GM12892 (cell line): Measurements from ENCODE around the gene APOLD1.
"Not testable (repeated sequence)": the region's sequence is repeated elsewhere in the genome, so short reads cannot be mapped to it uniquely, and the experiment has no call there.

Experiments
- DNase-seq: peaks from one replicate; pipeline ENCODE4 v3.0.0; 2011; ENCODE audit not compliant: insufficient read length
- FAIRE-seq: peaks from 2 replicates; lab custom pipeline; 2011; peaks lifted over from hg19 to GRCh38; lab: Jason Lieb, UNC
- POLR2A ChIP-seq: IDR thresholded peaks from 2 replicates; pipeline ENCODE4 v1.6.1; 2011; ENCODE audit warnings: low read depth, low read length, control low read depth
- POLR2AphosphoS5 ChIP-seq: IDR thresholded peaks from 2 replicates; pipeline ENCODE4 v1.6.1; 2011; ENCODE audit warnings: low read depth, low read length, control low read depth
- TAF1 ChIP-seq: IDR thresholded peaks from 2 replicates; pipeline ENCODE4 v1.6.1; 2011; ENCODE audit warnings: low read depth, mild to moderate bottlenecking, control low read depth, low read length, borderline replicate concordance

APOLD1 gene

DNA sequence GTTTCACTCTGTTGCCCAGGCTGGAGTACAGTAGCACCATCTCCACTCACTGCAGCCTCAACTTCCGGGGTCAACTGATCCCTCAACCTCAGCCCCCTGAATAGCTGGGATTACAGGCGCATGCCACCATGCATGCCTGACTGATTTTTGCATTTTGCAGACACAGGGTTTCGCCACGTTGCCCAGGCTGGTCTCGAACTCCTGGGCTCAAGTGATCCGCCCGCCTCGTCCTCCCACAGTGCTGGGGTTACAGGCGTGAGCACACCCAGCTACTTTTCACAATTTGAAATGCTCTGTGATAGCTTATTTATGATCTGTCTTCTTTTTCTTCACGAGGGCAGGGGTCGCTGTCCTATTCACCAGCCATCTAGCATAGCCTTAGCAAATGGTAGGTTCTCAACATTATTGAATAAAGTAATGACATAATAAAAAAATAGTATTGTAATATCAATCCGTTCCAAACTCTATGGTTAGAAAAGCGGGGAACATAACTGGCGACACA is 27.2 kb downstream of the APOLD1 start:
- no peak for DNase-seq
- no peak for FAIRE-seq
- TF ChIP-seq POLR2AphosphoS5: no peak
- no peak for TF ChIP-seq TAF1
- no peak for TF ChIP-seq POLR2A

DNA sequence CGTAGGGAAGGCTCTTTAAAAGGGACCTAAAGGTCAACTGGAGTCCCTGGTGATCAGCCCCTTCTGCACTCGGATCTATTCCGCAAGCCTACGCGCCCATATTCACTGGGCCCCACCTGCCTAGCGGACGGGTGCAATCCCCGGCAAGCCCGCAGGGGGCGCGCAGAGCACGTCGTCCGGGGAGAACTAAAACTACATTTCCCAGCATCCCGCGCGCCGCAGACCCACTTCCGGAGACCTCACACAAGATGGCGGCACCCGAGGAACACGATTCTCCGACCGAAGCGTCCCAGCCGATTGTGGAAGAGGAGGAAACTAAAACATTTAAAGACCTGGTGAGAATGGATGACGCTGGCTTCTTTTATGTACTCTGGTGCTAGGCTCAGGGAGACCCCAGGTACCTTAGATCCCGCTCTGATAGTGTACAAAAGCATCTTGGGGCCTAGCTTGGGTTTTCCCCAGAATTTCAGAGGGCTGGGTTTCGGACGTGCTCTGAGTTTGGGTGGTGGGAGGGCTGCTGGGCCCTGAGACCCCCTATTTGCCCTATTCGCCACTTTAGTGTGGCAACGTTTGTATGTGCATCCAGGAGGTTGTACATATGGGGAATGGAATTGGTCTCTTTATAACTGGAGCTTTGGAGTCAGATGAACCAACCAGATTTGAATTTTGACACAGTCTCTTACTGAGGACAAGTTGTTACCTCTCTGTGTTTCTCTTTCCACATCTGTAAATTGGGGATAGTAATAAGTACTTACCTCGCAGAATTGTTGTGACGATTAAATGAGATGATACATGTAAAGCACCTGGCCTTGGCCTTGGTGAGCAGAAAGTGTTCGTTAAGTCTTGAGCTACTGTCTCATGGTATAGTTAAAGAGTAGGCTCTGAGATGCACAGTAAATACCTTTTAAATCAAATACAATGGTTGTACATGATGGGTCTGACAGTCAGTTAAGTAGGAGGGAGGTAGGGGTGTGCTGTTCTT is 28.0 kb downstream of the APOLD1 start, which contains the start of gene DDX47:
Gene DDX47, plus strand, starts transcription at position 227 of the 982 bp plus-strand sequence. Its CDS starts 22 bp downstream, at position 249.
- peak; percentile 74 for DNase-seq
- peak; percentile 95 for FAIRE-seq
- peak; percentile 80 for TF ChIP-seq POLR2A
- TF ChIP-seq POLR2AphosphoS5: peak; percentile 77
- peak; percentile 96 for TF ChIP-seq TAF1

DNA sequence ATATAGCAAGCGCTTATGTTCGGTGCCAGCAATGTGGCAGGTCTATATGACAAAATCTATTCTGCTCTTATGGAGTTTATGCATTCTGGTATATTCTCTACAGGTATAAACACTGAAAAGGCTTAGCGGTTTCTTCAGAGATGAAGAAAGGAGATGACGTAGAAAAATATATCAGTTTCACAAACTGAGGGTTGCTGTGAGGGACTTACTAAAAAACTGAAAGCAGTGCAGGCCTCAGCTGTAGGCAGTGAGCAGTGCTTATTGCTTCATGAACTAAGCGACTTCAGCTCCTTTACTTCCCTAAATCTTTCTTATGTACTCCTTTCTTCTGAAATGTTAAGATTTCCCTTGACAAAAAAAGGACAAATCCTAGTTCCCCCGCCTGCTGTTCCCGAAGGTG is 32.2 kb downstream of the APOLD1 start:
- DNase-seq: no peak
- FAIRE-seq: no peak
- TF ChIP-seq POLR2A (no peak), POLR2AphosphoS5 (no peak), TAF1 (no peak)

DNA sequence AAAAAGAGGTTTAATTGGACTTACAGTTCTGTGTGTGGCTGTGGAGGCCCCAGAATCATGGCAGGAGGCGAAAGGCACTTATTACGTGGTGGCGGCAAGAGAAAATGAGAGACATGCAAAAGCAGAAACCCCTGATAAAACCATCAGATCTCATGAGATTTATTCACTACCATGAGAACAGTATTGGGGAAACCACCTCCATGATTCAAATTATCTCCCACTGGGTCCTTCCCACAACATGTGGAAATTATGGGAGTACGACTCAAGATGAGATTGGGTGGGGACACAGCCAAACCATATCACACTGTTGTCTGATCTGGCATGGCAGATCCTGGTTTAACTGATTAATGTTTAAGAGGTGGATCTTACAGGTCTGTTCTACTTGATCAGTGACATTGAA is 33.2 kb downstream of the APOLD1 start:
- DNase-seq (no peak), FAIRE-seq (no peak)
- TF ChIP-seq TAF1: no peak
- no peak for TF ChIP-seq POLR2A

DNA sequence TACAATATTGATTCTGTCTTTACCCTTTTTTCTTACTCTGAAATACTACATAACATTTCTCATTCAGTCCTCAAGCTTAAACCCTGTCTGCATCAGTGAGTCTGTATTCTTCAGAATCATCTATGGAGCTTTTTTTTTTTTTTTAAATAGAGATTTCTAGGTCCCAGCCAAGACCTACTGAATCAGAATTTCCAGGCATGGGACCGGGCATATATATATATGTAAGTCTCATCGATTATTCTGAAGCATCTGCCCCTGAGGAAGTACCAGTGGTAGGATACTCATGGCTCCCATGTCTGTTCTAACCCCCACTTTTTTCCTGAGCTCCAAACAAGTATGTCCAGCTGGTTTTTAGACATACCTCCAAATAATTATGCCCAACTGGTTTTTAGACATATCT is 33.8 kb downstream of the APOLD1 start:
- DNase-seq (no peak), FAIRE-seq (no peak)
- TF ChIP-seq POLR2A: no peak
- TF ChIP-seq POLR2AphosphoS5: no peak
- TF ChIP-seq TAF1: no peak

DNA sequence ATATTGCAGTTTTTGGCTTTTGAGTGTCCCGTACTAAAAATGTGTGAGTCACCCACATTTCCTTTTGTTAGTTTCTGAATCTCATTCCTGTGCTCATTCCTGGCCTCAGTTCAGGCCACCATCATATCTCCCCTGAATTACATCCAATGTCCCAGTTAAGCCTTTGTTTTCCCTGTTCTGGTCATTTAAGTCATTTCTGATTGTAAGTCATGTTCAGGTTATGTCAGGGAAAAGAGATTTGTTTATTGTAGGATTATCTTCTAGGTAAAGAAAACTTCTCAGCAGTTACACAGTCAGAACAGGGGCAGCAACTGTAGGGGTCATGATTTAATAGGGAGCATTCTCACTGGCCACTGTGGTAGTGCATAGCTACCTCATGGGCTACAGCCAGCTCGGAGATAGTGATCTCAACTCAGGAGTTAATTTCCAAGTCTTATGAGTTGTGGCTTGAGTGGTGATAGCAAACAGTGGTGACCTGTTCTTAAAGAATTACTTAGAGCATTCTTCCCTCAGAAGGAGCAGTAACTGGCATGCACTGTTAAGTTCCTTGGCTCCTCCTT is 34.4 kb downstream of the APOLD1 start:
- TF ChIP-seq POLR2A (no peak), POLR2AphosphoS5 (no peak), TAF1 (no peak)
- DNase-seq: no peak
- FAIRE-seq: no peak

DNA sequence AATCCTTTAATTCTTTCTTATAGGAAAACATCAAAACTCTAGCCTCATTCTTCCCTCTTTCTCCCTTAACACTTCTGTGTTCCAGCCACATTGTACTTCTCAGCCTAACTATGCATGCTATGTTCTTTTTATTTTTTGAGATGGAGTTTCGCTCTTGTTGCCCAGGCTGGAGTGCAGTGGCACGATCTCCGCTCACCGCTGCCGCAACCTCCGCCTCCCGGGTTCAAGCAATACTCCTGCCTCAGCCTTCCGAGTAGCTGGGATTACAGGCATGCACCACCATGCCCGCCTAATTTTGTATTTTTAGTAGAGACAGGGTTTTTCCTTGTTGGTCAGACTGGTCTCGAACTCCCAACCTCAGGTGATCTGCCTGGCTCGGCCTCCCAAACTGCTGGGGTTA is 34.9 kb downstream of the APOLD1 start:
- not testable (repeated sequence) for DNase-seq, FAIRE-seq

DNA sequence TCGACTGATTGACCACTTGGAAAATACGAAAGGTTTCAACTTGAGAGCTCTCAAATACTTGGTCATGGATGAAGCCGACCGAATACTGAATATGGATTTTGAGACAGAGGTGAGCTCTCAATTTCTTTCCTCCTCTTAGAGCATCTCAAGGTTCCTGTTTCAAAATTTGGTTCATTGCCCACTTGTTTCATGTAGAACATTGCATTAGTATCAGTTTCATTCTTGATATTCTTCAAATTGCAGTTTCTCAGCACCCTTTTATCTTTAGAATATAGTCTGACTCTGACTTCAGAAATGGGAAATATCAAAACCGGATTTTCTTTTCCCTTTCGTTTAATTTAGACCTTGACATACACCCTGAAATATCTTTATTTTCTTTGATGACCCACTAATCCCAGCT is 36.5 kb downstream of the APOLD1 start:
- TF ChIP-seq POLR2A: no peak
- no peak for TF ChIP-seq TAF1
- TF ChIP-seq POLR2AphosphoS5: no peak
- FAIRE-seq: no peak
- no peak for DNase-seq

DNA sequence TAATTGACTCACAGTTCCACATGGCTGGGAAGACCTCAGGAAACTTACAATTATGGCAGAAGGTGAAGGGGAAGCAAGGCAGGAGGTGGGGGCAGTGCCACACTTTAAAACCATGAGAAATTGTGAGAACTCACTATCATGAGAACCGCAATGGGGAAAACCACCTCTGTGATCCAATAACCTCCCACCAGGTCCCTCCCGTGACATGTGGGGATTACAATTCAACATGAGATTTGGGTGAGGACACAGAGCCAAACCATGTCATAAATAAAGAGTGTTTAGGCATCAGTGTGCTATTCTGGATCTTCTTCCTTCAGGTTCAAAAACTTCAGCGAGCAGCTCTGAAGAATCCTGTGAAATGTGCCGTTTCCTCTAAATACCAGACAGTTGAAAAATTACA is 37.4 kb downstream of the APOLD1 start:
- TF ChIP-seq TAF1: no peak
- no peak for TF ChIP-seq POLR2AphosphoS5
- TF ChIP-seq POLR2A: no peak
- FAIRE-seq: no peak
- no peak for DNase-seq

DNA sequence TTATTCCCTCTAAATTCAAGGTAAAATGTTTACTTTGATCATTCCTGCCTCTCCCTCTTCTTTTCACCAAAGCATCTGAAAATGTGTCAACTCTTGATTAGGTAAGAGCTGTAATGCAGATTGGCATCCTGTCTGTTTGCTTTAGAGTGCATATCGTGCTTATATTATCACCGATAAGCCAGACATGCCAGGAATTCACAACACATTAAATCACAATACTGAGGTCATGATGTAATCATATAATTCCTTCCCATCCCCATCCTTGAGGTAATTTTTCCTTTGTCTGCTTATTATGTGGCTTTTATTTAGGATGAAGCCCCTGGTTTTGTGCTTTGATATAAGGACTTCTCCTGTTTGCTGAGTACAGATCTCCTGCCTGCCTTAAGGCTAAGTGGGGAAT is 37.8 kb downstream of the APOLD1 start:
- DNase-seq: no peak
- TF ChIP-seq POLR2A: no peak
- TF ChIP-seq TAF1: no peak
- no peak for TF ChIP-seq POLR2AphosphoS5
- FAIRE-seq: no peak

DNA sequence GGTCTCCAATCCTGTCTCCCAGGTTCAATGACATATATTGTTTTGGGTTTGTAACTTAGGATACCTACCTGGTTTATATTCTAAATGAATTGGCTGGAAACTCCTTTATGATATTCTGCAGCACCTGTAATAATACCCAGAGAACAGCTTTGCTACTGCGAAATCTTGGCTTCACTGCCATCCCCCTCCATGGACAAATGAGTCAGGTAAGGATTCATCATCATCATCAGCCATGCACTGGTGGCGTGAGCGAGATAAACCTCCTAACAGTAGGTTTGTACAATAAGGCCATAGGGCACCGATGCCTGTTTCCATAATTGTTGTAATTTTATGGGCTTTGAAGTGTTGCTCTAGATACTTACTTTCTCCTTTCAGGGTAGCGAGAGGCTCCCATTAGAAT is 38.4 kb downstream of the APOLD1 start:
- no peak for FAIRE-seq
- no peak for TF ChIP-seq POLR2AphosphoS5
- TF ChIP-seq POLR2A: no peak
- TF ChIP-seq TAF1: no peak

DNA sequence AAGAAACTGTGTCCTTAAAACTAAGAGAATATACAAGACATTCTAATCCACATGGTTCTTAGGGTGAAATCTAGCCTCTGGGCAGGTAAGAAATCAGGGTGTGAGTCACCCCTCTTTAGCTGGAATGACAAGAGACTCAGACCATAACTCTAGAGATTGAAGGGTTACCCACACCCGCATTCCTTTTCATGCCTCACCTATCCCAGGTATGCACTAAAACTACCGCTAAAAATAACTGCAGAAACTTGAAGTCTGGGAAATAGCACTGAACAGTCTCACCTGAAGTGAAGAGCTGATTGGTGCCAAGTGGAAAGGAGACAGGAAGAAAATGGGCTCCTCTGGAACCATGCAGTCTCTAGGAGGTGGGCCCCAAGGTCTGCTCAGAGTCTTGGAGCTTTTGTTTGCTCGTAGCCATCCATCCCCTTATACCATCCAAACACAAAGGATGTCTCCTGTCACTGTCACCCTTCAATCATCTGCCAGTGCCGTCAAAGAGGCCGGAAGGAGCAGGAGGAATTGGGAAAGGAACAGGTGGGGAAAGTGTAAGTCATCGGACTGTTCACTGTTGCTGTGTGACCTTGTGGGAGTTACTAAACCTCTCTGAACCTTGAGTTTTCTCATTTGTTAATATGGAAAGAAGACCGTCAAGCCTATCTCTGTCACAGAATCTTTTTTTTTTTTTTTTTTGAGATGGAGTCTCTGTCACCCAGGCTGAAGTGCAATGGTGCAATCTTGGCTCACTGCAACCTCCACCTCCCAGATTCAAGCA is 50.1 kb downstream of the APOLD1 start:
- DNase-seq: no peak
- no peak for FAIRE-seq
- TF ChIP-seq POLR2A: no peak
- no peak for TF ChIP-seq POLR2AphosphoS5
- no peak for TF ChIP-seq TAF1

More for the DNA sequence above, 38.4 kb downstream of the APOLD1 start:
- DNase-seq: no peak

DNA sequence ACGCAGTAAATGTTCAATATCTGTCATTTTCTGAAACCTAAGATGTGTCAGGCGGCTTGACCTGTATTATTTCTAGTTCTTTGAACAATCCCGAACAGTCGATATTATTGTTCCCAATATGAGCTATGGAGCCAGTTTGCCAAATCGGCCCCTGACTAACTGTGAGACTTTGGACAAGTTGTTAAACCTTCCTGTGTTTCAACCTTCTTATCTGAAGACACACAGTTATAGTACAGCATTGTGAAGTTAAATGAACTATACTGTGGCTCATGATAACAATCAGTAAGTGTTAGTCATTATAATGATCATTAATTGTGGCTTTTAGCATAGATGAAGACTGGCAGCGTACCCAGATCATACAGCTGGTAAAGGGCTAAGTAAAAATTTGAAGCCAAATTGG is 51.1 kb downstream of the APOLD1 start:
- TF ChIP-seq POLR2A (no peak), TAF1 (no peak), POLR2AphosphoS5 (no peak)
- DNase-seq: no peak
- no peak for FAIRE-seq
